ENCODE measurements around the gene MAN2C1.

The MAN2C1 gene

DNA sequence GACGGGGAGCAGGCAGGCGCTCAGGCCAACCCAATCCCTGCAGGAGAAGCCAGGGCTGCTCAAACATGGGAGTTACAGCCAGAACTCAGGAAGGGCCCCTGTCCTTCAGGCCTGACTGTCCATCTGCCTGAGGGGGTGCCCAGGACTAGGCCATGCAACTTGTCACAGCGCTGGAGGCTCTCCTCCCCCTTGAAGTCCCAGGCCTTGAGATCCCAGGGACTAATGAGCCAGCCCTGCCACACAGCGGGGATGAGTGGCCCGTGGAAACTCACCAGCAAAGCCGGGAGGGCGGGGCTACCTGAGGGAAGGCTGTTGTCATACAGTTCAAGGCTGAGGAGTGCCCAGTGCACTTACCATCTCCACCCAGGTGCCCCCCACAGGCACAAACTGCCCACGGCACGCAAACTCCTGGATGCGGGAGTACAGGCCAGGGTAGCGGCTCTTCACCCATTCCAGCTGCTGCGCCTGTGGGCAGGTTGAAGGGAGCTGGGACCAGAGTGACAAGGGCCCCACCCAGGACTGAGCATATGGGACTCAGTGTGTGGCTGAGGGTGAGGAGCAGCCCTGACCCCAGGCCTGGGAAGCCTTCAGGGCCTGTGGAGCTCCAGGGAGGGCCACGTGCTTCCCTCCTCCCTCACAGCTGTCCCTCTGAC, 6.3 kb downstream of the MAN2C1 start (continued):
- TF ChIP-seq, protein P1, sequence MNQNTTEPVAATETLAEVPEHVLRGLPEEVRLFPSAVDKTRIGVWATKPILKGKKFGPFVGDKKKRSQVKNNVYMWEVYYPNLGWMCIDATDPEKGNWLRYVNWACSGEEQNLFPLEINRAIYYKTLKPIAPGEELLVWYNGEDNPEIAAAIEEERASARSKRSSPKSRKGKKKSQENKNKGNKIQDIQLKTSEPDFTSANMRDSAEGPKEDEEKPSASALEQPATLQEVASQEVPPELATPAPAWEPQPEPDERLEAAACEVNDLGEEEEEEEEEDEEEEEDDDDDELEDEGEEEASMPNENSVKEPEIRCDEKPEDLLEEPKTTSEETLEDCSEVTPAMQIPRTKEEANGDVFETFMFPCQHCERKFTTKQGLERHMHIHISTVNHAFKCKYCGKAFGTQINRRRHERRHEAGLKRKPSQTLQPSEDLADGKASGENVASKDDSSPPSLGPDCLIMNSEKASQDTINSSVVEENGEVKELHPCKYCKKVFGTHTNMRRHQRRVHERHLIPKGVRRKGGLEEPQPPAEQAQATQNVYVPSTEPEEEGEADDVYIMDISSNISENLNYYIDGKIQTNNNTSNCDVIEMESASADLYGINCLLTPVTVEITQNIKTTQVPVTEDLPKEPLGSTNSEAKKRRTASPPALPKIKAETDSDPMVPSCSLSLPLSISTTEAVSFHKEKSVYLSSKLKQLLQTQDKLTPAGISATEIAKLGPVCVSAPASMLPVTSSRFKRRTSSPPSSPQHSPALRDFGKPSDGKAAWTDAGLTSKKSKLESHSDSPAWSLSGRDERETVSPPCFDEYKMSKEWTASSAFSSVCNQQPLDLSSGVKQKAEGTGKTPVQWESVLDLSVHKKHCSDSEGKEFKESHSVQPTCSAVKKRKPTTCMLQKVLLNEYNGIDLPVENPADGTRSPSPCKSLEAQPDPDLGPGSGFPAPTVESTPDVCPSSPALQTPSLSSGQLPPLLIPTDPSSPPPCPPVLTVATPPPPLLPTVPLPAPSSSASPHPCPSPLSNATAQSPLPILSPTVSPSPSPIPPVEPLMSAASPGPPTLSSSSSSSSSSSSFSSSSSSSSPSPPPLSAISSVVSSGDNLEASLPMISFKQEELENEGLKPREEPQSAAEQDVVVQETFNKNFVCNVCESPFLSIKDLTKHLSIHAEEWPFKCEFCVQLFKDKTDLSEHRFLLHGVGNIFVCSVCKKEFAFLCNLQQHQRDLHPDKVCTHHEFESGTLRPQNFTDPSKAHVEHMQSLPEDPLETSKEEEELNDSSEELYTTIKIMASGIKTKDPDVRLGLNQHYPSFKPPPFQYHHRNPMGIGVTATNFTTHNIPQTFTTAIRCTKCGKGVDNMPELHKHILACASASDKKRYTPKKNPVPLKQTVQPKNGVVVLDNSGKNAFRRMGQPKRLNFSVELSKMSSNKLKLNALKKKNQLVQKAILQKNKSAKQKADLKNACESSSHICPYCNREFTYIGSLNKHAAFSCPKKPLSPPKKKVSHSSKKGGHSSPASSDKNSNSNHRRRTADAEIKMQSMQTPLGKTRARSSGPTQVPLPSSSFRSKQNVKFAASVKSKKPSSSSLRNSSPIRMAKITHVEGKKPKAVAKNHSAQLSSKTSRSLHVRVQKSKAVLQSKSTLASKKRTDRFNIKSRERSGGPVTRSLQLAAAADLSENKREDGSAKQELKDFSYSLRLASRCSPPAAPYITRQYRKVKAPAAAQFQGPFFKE (tag by site-specific recombination; IDR thresholded peaks at IDR 0.05; ENCODE audit: borderline replicate concordance) = no peak

GRCh38 chr15:75361361-75361988, 6.9 kb downstream of the MAN2C1 start:
- no peak overlapping the region for H3K4me3 ChIP-seq (ENCODE audit: low read depth, low read length)
- CTCF ChIA-PET = no interaction called here
- TF ChIP-seq ZNF132 (tag by site-specific recombination; IDR thresholded peaks at IDR 0.05; ENCODE audit: borderline replicate concordance) = no peak
- TF ChIP-seq ZBTB7A (tag by site-specific recombination; IDR thresholded peaks at IDR 0.05; ENCODE audit: low read depth) = no peak
- TF ChIP-seq ZNF10 (tag by site-specific recombination; IDR thresholded peaks at IDR 0.05) = no peak
- TF ChIP-seq ZNF555 (tag by site-specific recombination; conservative IDR thresholded peaks at IDR 0.05) = no peak
- TF ChIP-seq ZNF596 (tag by site-specific recombination; IDR thresholded peaks at IDR 0.05) = no peak
- no peak for TF ChIP-seq ZNF621 (tag by site-specific recombination; IDR thresholded peaks at IDR 0.05)
- TF ChIP-seq, protein P2, sequence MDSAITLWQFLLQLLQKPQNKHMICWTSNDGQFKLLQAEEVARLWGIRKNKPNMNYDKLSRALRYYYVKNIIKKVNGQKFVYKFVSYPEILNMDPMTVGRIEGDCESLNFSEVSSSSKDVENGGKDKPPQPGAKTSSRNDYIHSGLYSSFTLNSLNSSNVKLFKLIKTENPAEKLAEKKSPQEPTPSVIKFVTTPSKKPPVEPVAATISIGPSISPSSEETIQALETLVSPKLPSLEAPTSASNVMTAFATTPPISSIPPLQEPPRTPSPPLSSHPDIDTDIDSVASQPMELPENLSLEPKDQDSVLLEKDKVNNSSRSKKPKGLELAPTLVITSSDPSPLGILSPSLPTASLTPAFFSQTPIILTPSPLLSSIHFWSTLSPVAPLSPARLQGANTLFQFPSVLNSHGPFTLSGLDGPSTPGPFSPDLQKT (IDR thresholded peaks at IDR 0.05; ENCODE audit: borderline replicate concordance, low read depth, low read length) = no peak
- no peak for TF ChIP-seq KLF1 (tag by site-specific recombination; IDR thresholded peaks at IDR 0.05)
- TF ChIP-seq BCL11B (tag by site-specific recombination; IDR thresholded peaks at IDR 0.05; ENCODE audit: low read depth) = no peak
- TF ChIP-seq ZBTB21 (tag by site-specific recombination; IDR thresholded peaks at IDR 0.05) = no peak
- TF ChIP-seq REPIN1 (tag by site-specific recombination; IDR thresholded peaks at IDR 0.05; ENCODE audit: low read depth) = no peak
- TF ChIP-seq KLF17 (tag by site-specific recombination; IDR thresholded peaks at IDR 0.05) = no peak
- no peak for TF ChIP-seq ZNF433 (tag by site-specific recombination; IDR thresholded peaks at IDR 0.05; ENCODE audit: low read depth)
- TF ChIP-seq ZNF571 (tag by site-specific recombination; IDR thresholded peaks at IDR 0.05) = no peak
- no peaks in the 10 kb centered on the region for H3K9me3 ChIP-seq (ENCODE audit: control insufficient read depth, insufficient read depth, low read depth, low read length)
- POLR2A ChIA-PET = interaction anchor here (0.6 to 1.8 kb wide), 2 partner anchors 13 to 812 kb away, joined by 4 read pairs; no protein-coding TSS in a partner anchor
- no peaks in the 10 kb centered on the region for H3K4me1 ChIP-seq (ENCODE audit: control insufficient read depth, insufficient read depth, low read length)
- H3K36me3 ChIP-seq (ENCODE audit: control insufficient read depth in 2 of 2, insufficient read depth in 1 of 2, low read length in 2 of 2) = peaks cover 11 to 73% of the 10 kb centered on the region in 2 experiments; a peak in 2 of 3 replicates
- no peak overlapping the region for H3K27ac ChIP-seq (ENCODE audit: extremely low read depth, low read depth, low read length)
